Stomach (tissue), 4 donors: ENCODE data around the gene FGD1.

Experiments
- CTCF ChIP-seq, 7 experiments: fragments of 450-650 bp in 4 of 7; fragments of 200-600 bp in 3 of 7; sonication (generic) in 3 of 7; IDR thresholded peaks; one replicate each; pipeline ENCODE4 v1.5.1; 2016 to 2019; ENCODE audit warnings: antibody characterized with exemption in 7 of 7, control low read depth in 2 of 7, mild to moderate bottlenecking in 1 of 7
- POLR2A ChIP-seq, 4 donors: fragments of 450-650 bp; IDR thresholded peaks; one replicate each; pipeline ENCODE4 v1.6.1; 2016; ENCODE audit warnings: antibody characterized with exemption in 4 of 4, control low read depth in 2 of 4, mild to moderate bottlenecking in 1 of 4, moderate library complexity in 1 of 4
- POLR2AphosphoS5 ChIP-seq, 3 donors: sonication (generic); formaldehyde crosslinking; IDR thresholded peaks; one replicate each; pipeline ENCODE4 v1.6.1; 2016; ENCODE audit warnings: antibody characterized with exemption in 3 of 3

DNA sequence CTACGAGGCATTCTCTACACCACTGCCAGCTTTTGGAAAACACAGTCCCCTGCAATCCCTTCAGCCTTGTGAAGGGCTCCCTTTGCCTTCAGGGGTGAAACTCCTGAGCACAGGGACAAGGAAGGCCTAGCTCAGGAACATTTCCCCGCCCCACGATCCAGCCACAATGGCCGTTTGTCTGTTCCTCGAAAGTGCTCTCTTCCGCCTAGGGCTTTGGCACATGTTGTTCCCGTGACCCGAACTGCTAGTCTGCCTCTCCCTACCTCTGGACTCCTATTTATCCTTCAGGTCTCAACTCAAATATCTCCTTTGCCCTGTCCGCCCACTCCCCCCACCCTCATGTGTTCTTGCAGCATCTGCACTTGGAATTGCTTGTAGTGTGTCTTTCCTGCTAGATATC, 12.1 kb downstream of the FGD1 start:
- TF ChIP-seq CTCF (IDR thresholded peaks at IDR 0.05) (no peak), POLR2A (IDR thresholded peaks at IDR 0.05) (no peak), POLR2AphosphoS5 (IDR thresholded peaks at IDR 0.05) (no peak)
